H4 (cell line): ENCODE data around the gene NDST1. TPM values are rescaled to one million over a fixed set of nuclear protein-coding genes. Genes with fewer than 3 reads are reported as not detected.

Experiments used
- DNase-seq: peaks from one replicate; pipeline ENCODE4 v3.0.0-alpha.2; 2015; ENCODE audit warnings: low spot score
- total RNA-seq: library from RNA; depleted of rRNA; stranded (reverse); fragments of >200 nt; shearing (Covaris generic); gene quantifications from 2 replicates; pipeline ENCODE4 v1.2.3, GENCODE V29; 2014

The NDST1 gene
- total RNA-seq, 1 experiment from 2014 or later, result 26.6 TPM

DNA sequence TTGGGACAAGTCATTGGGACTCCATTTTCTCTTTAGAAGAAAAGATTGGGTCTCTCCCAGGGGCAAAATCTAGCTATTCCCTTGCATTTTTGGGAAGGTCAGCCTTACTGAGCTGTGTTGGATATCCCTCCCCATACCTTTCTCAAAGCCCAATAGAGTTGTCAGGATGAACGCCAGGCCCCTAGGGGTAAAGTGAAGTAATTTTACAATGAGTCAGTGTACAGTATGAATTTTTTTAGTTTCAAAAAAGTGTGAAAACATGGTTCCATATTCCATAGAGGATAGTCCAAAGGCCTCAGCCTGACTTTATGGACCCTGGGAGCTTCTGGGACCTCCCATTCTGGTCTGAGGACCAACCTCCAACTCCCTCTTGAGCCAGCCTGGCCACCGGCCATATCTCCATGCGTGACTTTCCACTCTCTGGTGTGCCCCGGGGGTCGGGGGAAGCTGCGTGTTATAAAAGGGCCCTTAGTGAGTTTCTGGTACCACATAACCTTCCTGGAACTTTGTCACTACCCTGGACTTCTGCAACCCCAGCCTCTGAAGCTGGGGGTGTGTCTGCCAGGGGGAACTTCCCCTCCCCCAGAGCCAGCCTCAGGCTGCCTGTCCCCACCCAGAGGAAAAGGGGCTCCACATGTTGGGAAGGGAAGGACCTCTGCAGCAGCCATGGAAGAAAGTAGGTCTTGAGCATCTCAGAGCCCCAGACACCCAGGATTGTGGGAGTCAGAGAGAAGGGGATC is 80.1 kb downstream of the NDST1 start:
- no peak for DNase-seq

DNA sequence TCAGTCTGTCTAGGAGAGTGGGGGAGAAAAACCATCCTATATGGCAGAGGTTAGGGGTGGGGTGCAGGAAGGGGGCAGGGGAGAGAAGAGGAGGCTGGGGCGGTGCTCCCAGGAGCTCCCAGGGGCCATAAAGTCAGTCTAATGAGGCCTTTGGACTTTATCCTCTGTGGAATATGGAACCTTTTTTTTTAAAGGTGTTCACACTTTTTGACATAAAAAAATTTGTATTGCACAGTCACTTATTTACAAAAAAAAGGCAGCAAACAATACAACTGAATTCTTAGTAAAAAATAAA is 80.6 kb downstream of the NDST1 start:
- no peak for DNase-seq

DNA sequence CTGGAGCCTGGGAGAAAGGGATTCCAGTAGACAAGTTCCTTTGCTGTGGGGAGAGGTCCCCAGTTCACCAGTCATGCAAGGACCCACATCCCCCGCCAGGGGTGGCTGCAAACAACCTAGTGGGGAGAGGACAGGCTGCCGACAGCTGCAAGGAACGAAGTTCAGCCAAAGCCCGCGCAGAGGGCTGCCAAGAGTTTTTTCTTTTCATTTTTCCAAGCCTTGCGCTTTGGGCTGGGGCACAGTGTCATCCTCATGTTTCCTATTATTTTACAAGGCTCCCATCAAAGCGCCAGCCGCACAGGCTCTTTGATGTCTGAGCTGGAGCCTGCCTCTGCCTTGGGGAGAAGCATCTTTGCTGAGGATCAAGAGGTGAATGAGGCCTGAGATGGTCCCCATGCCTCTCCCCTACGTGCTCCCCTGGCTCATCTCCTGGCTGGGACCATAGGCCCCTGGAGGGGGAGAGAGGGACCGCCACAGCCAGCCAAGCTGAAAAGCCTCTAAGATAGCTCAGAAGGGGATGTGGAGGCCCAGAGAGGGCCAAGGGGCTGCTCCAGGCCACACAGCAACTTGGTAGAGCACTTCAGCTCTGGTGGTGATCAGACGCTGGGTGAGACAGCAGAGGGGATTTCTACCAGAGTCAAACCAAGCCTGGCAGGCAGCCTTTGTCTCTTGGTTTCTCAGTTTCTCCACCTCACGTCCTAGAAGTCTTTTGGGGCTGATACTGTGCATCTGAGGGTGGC is 82.1 kb downstream of the NDST1 start:
- DNase-seq, result no peak

DNA sequence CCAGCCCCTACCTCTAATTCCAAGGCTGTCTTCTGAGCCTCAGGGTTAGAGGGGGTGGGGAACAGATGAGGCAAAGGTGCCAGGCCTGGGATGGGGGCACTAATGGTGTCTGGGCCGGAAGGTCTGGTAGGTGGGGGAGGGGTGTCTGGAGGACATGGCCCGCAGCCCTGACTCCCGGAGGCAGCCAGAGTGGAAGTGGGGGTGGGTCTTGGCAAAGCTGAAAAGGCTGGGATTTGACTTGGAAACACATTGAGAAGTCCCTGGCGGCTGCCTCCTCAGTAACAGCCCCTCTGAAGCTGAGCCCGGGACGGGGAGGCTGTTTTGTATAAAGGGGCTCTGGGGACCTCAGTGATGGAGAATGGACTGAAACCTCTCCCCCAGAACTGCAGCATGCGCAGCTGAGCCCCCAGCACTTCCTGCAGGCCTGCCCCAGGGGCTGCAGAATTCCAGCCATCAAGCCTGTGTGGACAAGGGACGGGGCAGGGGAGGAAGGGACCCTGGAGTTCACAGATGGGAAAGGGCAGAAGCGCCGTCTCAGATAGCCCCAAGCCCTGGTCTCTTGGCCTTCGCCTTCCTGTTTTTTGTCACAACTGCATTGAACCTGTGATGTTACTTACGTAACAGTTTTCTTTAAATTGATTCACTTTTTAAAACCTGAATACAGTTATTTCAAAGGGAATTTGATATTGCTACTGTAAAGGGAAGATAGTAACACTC is 83.2 kb downstream of the NDST1 start:
- DNase-seq, result no peak

DNA sequence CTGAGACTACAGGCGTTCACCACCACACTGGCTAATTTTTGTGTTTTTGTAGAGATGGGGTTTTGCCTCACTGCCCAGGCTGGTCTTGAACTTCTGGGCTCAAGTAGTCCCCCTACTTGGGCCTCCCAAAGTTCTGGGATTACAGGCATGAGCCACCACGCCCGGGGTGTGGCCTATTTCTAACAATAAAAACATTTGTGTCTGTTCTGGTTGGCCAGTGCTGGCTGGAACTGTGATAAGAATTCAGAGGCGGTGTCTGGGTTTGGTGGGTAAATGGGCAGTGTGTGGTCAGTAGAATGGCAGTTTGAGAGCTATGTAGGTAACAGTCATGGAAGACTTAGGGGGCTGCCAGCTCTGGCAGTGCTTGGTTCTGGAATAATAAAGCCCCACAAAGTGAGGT is 85.7 kb downstream of the NDST1 start:
- no peak for DNase-seq

DNA sequence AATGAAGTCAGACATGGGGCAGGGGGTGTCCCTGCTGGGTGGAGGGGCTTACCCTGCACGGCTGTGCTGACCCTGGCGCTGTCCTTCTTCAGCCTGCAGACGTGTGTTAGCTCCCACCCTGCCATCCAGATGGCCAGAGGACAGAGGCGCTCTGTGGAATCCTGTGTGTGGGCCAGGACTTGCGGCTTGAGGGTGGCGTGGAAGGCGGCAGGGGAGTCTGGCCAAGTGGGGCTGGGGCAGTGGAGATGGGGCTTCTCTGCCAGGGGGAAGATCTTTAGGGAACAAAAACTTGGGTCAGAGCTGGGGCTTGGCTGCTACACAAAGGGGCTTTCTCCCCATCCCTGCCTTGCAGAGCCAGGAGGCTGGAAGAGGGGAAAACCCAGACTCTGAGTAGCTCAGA is 86.1 kb downstream of the NDST1 start:
- no peak for DNase-seq

DNA sequence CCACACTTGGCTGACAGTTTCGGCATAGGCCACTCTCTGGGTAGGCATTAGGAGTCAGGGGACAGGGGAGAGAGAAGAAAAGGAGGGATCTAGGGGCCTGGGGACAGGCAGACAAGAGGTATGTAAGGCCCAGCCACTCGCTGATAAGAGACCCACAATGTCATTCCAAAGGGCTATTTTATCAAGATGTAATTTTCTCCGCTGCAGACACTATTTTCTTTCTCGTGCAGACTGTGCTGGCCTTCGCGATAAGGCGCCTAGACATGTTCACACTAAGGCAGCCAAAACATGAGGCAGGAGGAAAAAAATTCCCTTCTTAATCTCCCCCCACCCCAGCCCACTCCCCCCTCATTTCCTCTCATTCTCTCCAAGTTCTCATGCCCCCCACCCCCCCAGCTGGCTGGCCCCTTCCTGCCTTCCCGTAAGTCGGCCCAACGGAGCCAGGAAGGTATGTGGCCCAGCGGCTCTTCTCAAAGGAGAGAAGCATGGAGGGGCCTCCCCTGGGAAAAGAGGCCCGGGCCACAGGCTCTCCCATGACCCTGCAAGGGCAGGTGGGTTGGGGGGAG is 87.6 kb downstream of the NDST1 start:
- DNase-seq, result no peak

DNA sequence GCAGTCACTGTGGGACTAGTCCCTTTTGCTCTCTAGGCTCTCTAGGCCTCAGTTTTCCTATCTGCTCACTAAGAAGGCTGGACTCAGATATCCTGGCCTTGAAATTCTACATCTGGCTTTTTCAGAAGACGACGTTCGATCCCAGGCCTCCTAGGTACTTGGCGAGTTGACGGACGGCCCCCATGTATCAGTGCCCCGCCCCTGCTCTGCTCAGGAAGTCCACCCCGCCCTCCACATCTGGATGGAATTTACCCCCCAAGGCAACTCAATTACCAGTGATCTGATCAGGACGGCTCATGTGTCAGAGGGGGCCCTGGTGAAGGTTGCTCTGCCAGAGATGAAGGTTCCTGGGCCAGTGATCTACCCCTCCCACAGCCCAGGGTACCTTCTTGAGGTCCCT is 88.4 kb downstream of the NDST1 start:
- no peak for DNase-seq

DNA sequence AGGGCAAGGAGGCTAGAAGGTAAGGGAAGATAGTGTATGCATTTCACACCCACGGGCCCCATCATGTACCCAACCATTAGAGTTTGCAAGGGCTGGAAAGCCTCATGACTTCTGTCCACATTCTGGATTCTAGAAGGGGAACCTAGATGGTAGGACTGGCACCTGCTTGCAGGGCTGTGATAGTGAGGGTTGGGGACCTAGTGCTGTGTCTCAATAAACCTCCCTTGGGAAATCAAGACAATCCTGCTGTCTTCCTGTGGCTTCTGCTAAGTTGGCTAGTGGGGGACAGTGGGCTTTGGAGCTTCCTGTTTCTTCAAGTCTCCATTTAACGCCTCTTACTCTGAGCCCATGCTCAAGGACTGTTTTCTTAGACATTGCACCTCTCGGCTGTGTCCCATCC is 88.9 kb downstream of the NDST1 start:
- DNase-seq, result no peak

DNA sequence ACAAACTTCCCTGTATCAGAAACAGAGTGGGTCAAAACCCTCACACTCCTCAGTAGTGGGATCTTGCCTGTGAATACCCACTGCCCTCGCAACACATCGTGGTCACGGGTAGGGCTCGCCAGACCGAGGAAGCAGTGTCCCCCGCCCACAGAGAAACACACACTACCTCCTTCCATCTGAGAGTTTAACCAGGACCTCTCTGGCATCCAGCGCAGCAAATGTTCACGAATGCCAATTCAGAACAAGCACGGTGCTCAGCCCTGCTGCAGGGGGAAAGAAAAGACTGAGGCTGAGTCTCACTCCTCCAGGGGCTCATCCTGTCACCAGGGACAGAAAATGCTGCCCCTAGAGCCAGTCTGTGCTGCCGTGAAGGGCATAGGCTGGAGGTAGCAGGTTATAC is 90.1 kb downstream of the NDST1 start:
- no peak for DNase-seq

DNA sequence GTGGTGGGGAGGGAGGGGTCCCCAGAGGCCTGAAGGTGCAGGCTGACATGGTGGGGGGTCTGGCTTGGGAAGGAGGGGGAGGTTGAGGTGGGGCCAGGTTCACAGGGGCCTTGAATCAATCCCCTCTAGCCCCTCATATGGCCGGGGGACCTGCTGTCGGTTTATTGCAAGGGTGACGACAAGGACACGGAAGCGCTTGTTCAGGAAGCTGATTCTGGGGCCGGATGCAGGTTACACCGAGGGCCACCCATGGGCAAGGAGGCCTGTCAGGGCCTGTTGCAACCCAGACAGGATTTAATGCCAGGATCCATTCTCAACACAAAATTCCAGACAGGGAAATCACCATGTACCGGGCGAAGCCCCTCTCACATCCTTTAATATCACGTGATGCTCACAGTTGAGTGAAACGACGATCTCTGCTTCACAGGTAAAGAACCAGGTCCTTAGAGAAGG is 90.9 kb downstream of the NDST1 start:
- no peak for DNase-seq

DNA sequence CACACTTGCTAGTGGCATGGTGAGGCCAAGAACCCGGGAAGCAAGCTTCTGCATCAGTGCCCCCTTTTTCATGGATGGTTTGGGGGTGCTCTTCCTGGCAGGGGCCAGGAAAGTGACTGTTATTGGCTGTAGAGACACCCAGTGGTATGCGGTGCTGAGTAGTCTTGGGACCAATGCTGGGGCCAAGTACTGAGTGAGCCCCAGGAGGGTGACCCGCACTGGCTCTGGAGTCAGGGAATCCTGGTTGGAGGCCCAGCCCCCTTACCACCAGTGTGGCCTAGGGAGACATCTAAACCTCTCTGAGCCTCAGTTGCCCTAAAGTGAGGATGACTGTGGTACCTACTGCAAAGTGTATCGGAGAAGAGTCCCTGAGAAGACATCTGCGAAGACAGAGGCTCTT is 91.3 kb downstream of the NDST1 start:
- no peak for DNase-seq

DNA sequence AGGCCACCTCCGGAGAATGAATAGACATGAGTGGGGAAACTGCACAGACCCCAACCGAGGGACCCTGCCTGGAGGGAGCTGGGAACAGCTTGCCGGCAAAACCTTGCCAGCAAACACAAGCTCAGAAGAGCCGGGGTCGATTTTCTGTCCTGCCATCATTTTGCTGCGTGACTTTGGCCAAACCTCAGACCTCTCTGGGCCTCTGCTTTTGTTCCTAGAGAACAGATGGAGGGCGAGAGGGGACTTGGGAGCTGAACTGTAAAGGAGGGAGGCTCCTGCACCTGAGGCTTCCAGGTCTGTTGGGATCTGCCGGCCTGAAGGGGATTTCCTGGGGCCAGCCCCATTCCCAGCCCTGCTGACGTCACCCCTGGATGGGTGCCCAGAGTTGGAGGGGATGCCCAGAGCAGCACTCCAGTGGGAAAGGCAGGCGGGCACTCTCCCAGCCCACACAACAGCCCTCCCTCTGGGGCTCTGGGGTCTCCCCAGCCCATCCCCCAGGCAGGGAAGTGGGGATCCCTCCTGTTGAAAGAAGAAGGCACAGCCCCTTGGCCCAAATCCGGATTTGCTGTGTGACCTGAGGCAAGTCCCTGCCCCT is 92.1 kb downstream of the NDST1 start:
- peak; percentile 53 for DNase-seq

DNA sequence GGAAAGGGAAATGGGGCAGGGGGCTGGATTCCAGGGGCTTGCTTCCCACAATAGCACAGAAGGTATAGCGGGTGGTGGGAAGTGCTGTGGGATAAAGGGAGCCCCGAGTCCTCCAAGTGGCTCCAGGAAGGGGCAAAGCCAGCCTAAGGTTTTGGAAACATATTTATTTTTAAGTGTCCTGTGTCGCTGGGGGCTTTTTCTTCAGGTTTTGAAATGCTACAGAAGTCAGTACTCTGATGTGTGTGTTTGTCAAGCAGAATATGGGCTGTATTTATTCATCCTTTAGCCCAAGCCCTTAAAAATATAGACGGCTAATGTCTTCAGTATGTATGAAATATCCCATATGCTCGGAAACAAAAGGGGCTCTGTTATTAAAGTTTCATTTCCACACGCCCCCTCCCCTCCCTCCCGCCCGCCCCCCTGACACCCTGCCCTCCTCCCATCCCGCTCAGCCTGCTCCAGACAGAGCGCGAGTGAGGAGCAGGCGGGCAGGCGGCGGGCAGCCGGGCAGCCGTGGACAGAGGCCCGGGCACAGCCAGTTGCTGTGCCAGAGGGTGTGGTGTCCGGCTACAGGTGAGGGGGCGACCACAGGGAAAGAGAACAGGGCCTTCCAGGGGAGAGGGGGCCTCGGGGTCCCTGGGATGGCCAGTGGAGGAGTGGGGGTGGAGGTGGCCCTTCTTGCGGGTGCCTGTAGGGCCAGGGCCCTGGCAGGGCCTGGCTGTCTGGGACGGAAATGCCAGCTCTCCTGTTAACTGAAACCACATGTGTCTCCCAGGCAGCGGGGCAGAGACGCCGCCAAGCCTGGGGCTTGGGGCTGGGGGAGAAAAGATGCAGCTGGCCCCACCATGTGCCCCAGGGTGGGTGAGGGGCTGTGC is 92.9 kb downstream of the NDST1 start:
- no peak for DNase-seq

DNA sequence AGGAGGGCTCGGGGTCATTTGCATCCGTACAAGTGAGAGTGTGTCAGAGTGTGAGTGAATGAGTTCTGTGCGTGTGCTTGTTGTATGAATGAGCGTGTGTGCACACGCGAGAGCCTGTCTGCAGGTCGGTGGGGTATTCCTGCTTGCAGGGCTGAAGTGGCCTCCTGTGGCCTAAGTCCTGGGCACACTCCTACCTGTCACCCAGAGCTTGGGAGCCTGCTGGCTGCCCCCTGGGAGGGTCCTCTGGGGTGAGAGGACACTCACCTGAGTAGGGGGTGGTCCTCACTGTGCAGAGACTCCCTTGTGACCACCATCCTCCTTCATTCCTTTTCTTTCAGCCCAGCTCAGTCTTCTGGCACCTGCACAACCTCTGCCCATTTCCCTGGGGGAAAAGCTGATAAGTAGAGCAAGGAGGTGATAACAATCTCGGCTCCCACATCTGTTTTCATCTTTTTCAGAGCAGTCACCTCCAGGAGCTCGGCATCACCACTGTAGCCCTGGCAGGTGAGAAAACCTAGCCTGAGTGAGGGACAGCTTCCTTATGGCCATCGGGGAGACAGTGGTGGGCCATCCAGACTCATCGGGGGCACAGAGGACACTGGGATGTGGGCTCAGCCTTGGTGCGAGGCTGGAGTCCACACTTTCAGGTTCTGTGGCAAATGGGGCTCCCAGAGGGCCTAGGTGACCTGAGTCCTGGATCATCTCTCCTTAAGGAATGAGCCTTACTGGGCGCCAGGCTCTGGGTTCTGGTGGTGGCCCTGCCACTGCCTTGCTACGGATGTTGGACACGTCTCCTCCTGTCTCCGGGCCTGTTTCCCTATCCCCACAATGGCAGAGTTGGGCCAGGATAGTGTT is 93.8 kb downstream of the NDST1 start:
- no peak for DNase-seq

DNA sequence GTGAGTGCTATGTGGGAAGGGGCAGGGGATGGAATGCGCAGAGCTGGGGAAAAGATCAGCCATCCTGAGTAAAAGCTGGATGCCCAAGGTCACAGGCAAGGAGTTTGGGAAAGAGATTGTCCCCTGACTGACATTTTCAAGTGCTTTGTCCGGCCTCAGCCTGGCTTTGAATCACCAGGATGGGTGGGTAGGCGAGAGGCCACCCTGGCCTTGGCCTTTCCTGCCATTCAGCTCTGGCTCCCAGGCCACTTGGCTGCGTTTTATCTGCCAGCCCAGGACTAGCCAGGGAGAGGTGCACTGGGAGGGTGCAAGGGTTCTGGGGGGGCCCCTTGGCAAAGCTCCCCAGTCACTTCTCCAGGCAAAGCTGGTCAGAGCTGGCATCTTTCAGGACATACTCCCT is 95.1 kb downstream of the NDST1 start:
- no peak for DNase-seq

DNA sequence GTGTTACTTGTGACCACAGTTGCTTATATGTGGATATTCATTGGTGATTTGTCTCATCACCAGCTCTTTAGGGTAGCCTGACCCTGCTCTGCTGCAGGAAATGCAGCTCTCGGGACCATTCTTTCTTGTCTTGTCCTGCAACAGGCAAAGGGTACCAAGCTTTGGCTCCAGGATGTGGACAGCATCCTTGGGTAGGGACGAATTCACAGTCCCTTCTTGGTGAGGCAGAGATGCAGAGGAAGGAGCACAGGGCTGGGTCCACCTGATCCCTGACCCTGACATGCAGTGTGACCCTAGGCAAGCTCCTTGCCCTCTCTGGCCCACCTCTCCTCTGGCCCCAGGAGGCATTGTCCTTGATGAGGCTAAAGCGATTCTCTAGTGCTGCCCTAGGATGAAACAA is 95.6 kb downstream of the NDST1 start:
- DNase-seq, result no peak

DNA sequence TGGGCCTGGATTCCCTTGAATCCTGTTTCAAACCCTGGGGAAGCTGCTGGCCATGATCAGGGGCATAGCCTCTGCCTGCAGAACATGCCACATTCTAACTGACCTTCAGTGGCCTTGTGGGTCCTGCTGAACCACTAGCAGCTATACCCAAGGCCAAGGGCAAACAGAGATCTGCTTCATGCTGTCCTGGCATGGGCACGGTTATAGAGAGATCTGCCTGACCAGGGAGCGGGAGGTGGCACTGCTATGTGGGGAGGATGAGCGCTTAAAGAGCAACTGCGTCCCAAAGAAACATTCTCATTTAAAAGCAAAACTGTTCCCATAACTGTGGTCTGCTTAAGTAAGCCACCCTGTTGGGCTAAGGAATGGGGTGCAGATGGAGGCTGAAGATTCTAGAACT is 96.1 kb downstream of the NDST1 start:
- DNase-seq, result no peak

DNA sequence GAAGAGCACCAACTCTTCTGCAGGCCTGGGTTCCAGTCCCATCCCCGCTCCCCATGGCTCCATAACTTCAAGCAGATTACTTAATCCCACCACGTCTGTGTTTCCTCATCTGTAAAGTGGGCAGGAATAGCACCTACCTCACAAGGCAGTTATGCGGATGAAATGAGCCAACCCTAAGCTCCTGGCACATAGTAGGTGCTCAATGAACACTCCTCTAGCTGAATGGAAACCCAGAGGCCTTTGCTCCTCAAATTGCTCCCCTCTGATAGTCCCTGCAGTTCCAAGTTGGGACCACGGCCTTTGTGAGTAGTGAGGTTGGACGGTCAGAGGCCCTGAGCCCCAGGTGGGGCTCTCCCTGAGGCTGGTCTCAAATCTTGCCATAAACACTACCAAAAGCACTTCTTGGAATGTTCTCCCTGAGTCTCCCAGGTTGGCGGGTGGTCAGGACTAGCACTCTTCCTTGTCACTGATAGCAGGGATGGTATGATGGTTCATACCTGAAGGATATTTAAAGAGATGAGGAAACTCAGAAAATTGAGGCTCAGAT is 97.0 kb downstream of the NDST1 start:
- no peak for DNase-seq

DNA sequence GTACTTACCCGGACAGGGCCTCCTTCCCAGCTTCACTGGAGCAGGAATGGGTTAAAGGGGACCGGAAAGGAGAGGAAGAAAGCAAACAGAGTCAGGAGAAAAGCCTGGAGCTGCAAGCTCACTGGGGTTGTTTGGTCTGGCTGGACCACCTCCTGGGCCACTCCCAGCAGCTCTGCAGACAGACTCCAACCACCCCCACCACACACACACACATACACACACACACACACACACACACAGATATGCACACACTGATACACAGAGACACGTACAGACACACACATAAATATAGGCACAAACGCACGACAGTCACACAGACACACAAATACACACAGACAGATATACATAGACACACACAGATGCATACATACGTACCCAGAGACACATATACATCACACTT is 97.6 kb downstream of the NDST1 start:
- no peak for DNase-seq
